K562 (cell line): ENCODE measurements around the gene NELL1. TPM values are rescaled to one million over a fixed set of nuclear protein-coding genes. Genes with fewer than 3 reads are reported as not detected.
"Not testable (repeated sequence)": the region's sequence is repeated elsewhere in the genome, so short reads cannot be mapped to it uniquely, and the experiment has no call there.

Source experiments
- ATAC-seq: fragments of 200-7000 bp; cut with Tn5 transposase; 3 replicates; pipeline ENCODE4 v1.9.1; 2020; ENCODE audit warnings: moderate library complexity
- BruUV-seq: library from RNA; stranded (reverse); fragments of 400-500 nt; replicated peaks from 2 replicates; lab custom pipeline; 2021; lab: Mats Ljungman, UMichigan
- CTCF ChIA-PET: fragments of 300-600 bp; formaldehyde crosslinking; extraction: SDS; loops from one replicate; lab custom pipeline; 2021; ENCODE audit warnings: low intra/inter-chr PET ratio; lab: Yijun Ruan, JAX
- POLR2A ChIA-PET: fragments of 300-600, 350-650 bp; sonication (Branson Sonifier 250); formaldehyde crosslinking; extraction: SDS; loops from one replicate; lab custom pipeline; 2021; ENCODE audit warnings: antibody characterized with exemption, inconsistent platforms; lab: Yijun Ruan, JAX
- DNase-seq, 4 experiments: peaks; one replicate each; pipeline versions ENCODE4 v3.0.0 to v3.0.0-alpha.2; 2011 to 2018; ENCODE audit warnings: low spot score in 3 of 4, mixed read lengths in 3 of 4; ENCODE audit errors: extremely low read depth in 1 of 4
- FAIRE-seq: peaks from 2 replicates; lab custom pipeline; 2011; peaks lifted over from hg19 to GRCh38; lab: Jason Lieb, UNC
- H2AFZ ChIP-seq: 2 replicates; pipeline ENCODE4 v1.6.0; 2011; ENCODE audit warnings: low read depth, low read length, control low read depth, inconsistent platforms
- H3K27ac ChIP-seq: fragments of 200-600 bp; 3 replicates; pipeline ENCODE4 v1.8.0; 2011; ENCODE audit warnings: low read depth, mild to moderate bottlenecking, control low read depth, inconsistent platforms, low read length, moderate library complexity, mixed read lengths; ENCODE audit errors: extremely low read depth
- H3K27me3 ChIP-seq, 2 experiments: fragments of 300-600 bp in 1 of 2; 2 replicates in 1 of 2; 3 replicates in 1 of 2; pipeline versions ENCODE4 v1.6.0 to v1.8.0; 2011; ENCODE audit warnings: inconsistent platforms in 2 of 2, low read length in 2 of 2, mild to moderate bottlenecking in 1 of 2, mixed read lengths in 1 of 2, moderate library complexity in 1 of 2; ENCODE audit not compliant: control insufficient read depth in 2 of 2, insufficient read depth in 2 of 2
- H3K36me3 ChIP-seq: fragments of 300-600 bp; 3 replicates; pipeline ENCODE4 v1.8.0; 2011; ENCODE audit warnings: mild to moderate bottlenecking, low read length, inconsistent platforms; ENCODE audit not compliant: control insufficient read depth, insufficient read depth
- H3K4me1 ChIP-seq, 2 experiments: fragments of 200-600 bp in 1 of 2; replicated peaks in 1 of 2; 2 replicates in 1 of 2; 3 replicates in 1 of 2; pipeline versions ENCODE4 v1.5.1 to v1.8.0; 2011; ENCODE audit warnings: inconsistent platforms in 2 of 2, low read length in 2 of 2, mild to moderate bottlenecking in 1 of 2, mixed read lengths in 1 of 2, moderate library complexity in 1 of 2; ENCODE audit not compliant: control insufficient read depth in 2 of 2, insufficient read depth in 2 of 2
- H3K4me2 ChIP-seq: 2 replicates; pipeline ENCODE4 v1.6.1; 2011; ENCODE audit warnings: low read length, control low read depth, inconsistent platforms, mixed read lengths; ENCODE audit not compliant: insufficient read depth
- H3K4me3 ChIP-seq: fragments of 200-600 bp; sonication (generic), shearing (Covaris generic); 2 replicates; pipeline ENCODE4 v1.5.1; 2016; ENCODE audit warnings: control low read depth, inconsistent platforms
- H3K79me2 ChIP-seq: fragments of 200-600 bp; 3 replicates; pipeline ENCODE4 v1.8.0; 2011; ENCODE audit warnings: low read length, inconsistent platforms; ENCODE audit not compliant: control insufficient read depth, insufficient read depth
- H3K9ac ChIP-seq, 2 experiments: 2 replicates each; pipeline versions ENCODE4 v1.6.0 to v1.6.1; 2011; ENCODE audit warnings: low read depth in 2 of 2, low read length in 2 of 2, control low read depth in 1 of 2, inconsistent platforms in 1 of 2, mild to moderate bottlenecking in 1 of 2, mixed read lengths in 1 of 2; ENCODE audit not compliant: insufficient read depth in 1 of 2
- H3K9me1 ChIP-seq: one replicate; pipeline ENCODE4 v1.6.0; 2011; ENCODE audit warnings: inconsistent platforms, mild to moderate bottlenecking, low read length, moderate library complexity; ENCODE audit not compliant: control insufficient read depth, insufficient read depth
- H3K9me3 ChIP-seq: replicated peaks from 2 replicates; pipeline ENCODE4 v1.5.1; 2011; ENCODE audit warnings: low read depth, low read length, inconsistent platforms; ENCODE audit not compliant: control insufficient read depth, insufficient read depth
- H4K20me1 ChIP-seq: replicated peaks from 2 replicates; pipeline ENCODE4 v1.6.1; 2011; ENCODE audit warnings: low read length, inconsistent platforms, mixed read lengths; ENCODE audit not compliant: control insufficient read depth, insufficient read depth
- CBFA2T2 ChIP-seq: fragments of 450-650 bp; conservative IDR thresholded peaks from 2 replicates; pipeline ENCODE4 v1.6.1; 2017; ENCODE audit warnings: mild to moderate bottlenecking
- CBX5 ChIP-seq: IDR thresholded peaks from 2 replicates; pipeline ENCODE4 v1.6.1; 2014; ENCODE audit warnings: low read depth, borderline replicate concordance
- CHCHD3 ChIP-seq: fragments of 250-450 bp; sonication (Bioruptor Pico); IDR thresholded peaks from 2 replicates; pipeline ENCODE4 v2.1.2; 2022; ENCODE audit warnings: mild to moderate bottlenecking
- FOS ChIP-seq: IDR thresholded peaks from 3 replicates; pipeline ENCODE4 v1.6.1; 2011; ENCODE audit not compliant: insufficient read length; ENCODE audit errors: extremely low read depth
- GATAD2A ChIP-seq: fragments of 450-650 bp; IDR thresholded peaks from 2 replicates; pipeline ENCODE4 v1.6.1; 2017
- RBM25 ChIP-seq: fragments of 200-400 bp; formaldehyde crosslinking; IDR thresholded peaks from 2 replicates; pipeline ENCODE4 v1.6.1; 2018; ENCODE audit warnings: low read length, low read depth, moderate library complexity; ENCODE audit not compliant: severe bottlenecking
- SAP30 ChIP-seq: fragments of 200-600 bp; sonication (generic); IDR thresholded peaks from 2 replicates; pipeline ENCODE4 v1.6.1; 2012; ENCODE audit warnings: borderline replicate concordance, low read depth, mild to moderate bottlenecking, moderate library complexity, low read length, control low read depth, inconsistent platforms; ENCODE audit not compliant: insufficient read depth, poor library complexity, severe bottlenecking
- SRSF7 ChIP-seq: fragments of 200-400 bp; formaldehyde crosslinking; optimal IDR thresholded peaks from 2 replicates; pipeline ENCODE3; 2017; ENCODE audit warnings: mild to moderate bottlenecking, low read depth, low read length
- TFAM ChIP-seq: fragments of 250-450 bp; sonication (Bioruptor Pico); conservative IDR thresholded peaks from 2 replicates; pipeline ENCODE4 v1.5.0; 2021; ENCODE audit warnings: mild to moderate bottlenecking, moderate library complexity
- WHSC1 ChIP-seq: IDR thresholded peaks from one replicate; pipeline ENCODE4 v1.6.1; 2012; ENCODE audit warnings: low read length, control low read depth, inconsistent platforms
- ZFP91 ChIP-seq: sonication (generic); formaldehyde crosslinking; IDR thresholded peaks from 2 replicates; pipeline ENCODE4 v1.8.0; 2022; ENCODE audit warnings: mild to moderate bottlenecking, missing genetic modification reagents
- ZNF280A ChIP-seq: fragments of 450-650 bp; IDR thresholded peaks from 2 replicates; pipeline ENCODE4 v1.6.1; 2018; ENCODE audit warnings: mild to moderate bottlenecking, low read depth; ENCODE audit not compliant: partially characterized antibody
- WGBS: fragments of 100-300 bp; shearing (Covaris generic); methylation state at CpG from one replicate; pipeline ENCODE4 v1.1.6; 2016; ENCODE audit warnings: low coverage, mixed read lengths; ENCODE audit not compliant: insufficient coverage; ENCODE audit errors: missing lambda C conversion rate; 5-methylcytosine and 5-hydroxymethylcytosine counted together
- in situ Hi-C: fragments of 300-500 bp; cut with MboI; formaldehyde crosslinking; loops from 4 replicates; pipeline ENCODE4 v1.15.0; 2018; ENCODE audit warnings: inconsistent platforms, mixed read lengths
- intact Hi-C: fragments of 100-400 bp; cut with micrococcal nuclease; formaldehyde crosslinking; loops from 2 replicates; pipeline ENCODE4 v1.14.2; 2022
- polyA plus RNA-seq, 8 experiments: library from polyadenylated mRNA; depleted of rRNA in 4 of 8; stranded (reverse) in 5 of 8; unstranded in 3 of 8; fragments of >200 nt; fragmentation: Nextera tagmentation in 2 of 8; fragmentation: Illumina TruSeq in 1 of 8; extraction: Ambion mirVana in 2 of 8; extraction: Trizol in 1 of 8; gene quantifications; 2 replicates each; pipeline versions ENCODE4 v1.2.1 to v1.2.3, GENCODE V29; 2011 to 2014; ENCODE audit warnings: inconsistent platforms in 1 of 8, missing spikeins in 1 of 8
- total RNA-seq, 7 experiments: library from RNA; depleted of rRNA in 6 of 7; stranded (reverse); fragments of >200 nt in 6 of 7; fragmentation: Illumina TruSeq in 2 of 7; extraction: Trizol in 2 of 7; gene quantifications; 2 replicates each; pipeline versions ENCODE4 v1.2.1 to v1.2.3, GENCODE V29; 2011 to 2021; ENCODE audit warnings: low replicate concordance in 1 of 7

Gene NELL1
- total and polyA plus RNA-seq, 9 of the 15 experiments (the other 6 are each of a cell fraction or from before 2014, with no cell fraction given), result not detected

DNA sequence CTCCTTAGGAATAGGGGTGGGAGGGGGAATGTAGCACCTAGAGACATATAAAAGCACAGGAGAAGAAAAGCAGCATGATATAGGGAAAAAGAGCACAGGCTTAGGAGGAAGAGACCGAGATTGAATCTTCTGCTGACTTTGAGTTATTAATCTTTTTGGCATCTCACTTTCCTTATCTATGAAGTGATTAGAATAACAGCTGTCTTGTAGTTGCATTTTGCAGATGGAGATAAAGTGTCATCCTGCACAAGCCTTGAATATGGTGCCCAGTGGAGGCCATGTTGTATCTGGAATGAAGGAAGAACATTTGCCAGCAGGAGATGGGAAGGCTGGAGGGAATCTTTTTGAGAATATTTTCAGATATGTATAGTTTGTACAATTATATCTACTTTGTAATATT, 594.7 kb downstream of the NELL1 start (continued):
- TF ChIP-seq WHSC1 (no peak), SRSF7 (no peak), RBM25 (no peak), CBX5 (no peak), FOS (no peak), CHCHD3 (no peak), GATAD2A (no peak)

DNA sequence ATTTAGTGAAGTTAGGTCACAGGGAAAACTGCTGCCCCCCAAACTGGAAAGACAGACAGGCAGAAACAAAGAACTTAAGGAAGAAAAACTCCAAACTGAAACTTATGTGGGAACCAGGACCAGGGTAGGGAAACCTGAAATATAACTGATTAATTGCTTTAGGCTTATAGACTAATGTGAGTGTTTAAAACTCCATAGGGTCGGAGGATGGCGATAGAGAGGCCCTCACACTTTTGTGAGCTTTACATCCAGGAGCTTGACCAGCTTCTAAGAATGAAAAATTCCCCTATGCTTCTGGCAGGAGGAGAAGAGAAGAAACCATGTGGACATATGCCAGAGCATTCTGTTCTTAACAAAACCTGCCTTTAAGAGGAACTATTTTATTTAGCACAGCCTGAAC, 598.6 kb downstream of the NELL1 start:
- Histone ChIP-seq H3K79me2 (no peaks in the 10 kb centered on the region), H4K20me1 (no peaks in the 10 kb centered on the region), H3K4me1 (no peaks in the 10 kb centered on the region), H3K4me2 (no peak overlapping the region), H3K27me3 (no peaks in the 10 kb centered on the region), H2AFZ (no peak overlapping the region), H3K9me3 (no peaks in the 10 kb centered on the region), H3K27ac (no peak overlapping the region), H3K9ac (no peak overlapping the region), H3K4me3 (no peak overlapping the region), H3K9me1 (no peaks in the 10 kb centered on the region), H3K36me3 (no peaks in the 10 kb centered on the region)
- intact Hi-C loops, result no loop called here
- WGBS, result 0% methylated on average over 2 of the region's 2 CpGs
- TF ChIP-seq TFAM (CRISPR knock-in tag) (no peak), CBFA2T2 (no peak), ZNF280A (no peak), ZFP91 (no peak), SAP30 (no peak)
- BruUV-seq, result no TSS peak
- ATAC-seq, result no peak
- no peak for FAIRE-seq
- ChIA-PET CTCF (no interaction called here), POLR2A (no interaction called here)
- no peak for DNase-seq
- in situ Hi-C loops, result no loop called here

DNA sequence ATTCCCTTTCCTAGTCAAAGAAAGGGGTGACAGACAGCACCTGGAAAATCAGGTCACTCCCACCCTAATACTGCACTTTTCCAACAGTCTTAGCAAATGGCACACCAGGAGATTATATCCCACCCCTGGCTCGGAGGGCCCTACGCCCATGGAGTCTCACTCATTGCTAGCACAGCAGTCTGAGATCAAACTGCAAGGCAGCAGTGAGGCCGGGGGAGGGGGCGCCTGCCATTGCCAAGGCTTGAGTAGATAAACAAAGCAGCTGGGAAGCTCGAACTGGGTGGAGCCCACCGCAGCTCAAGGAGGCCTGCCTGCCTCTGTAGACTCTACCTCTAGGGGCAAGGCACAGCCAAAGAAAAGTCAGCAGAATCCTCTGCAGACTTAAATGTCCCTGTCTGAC, 602.8 kb downstream of the NELL1 start:
- H3K9ac ChIP-seq, ATAC-seq, BruUV-seq, in situ Hi-C loops, CTCF ChIA-PET, H3K4me2 ChIP-seq, intact Hi-C loops, DNase-seq, H4K20me1 ChIP-seq, H3K9me3 ChIP-seq, H3K4me1 ChIP-seq, POLR2A ChIA-PET, H2AFZ ChIP-seq, H3K9me1 ChIP-seq, FAIRE-seq, H3K27me3 ChIP-seq, H3K27ac ChIP-seq, H3K36me3 ChIP-seq, H3K4me3 ChIP-seq, H3K79me2 ChIP-seq: not testable (repeated sequence)
- WGBS, result 0% methylated on average over 6 of the region's 6 CpGs
